ENCODE measurements around the gene LRR1.

Gene LRR1

DNA sequence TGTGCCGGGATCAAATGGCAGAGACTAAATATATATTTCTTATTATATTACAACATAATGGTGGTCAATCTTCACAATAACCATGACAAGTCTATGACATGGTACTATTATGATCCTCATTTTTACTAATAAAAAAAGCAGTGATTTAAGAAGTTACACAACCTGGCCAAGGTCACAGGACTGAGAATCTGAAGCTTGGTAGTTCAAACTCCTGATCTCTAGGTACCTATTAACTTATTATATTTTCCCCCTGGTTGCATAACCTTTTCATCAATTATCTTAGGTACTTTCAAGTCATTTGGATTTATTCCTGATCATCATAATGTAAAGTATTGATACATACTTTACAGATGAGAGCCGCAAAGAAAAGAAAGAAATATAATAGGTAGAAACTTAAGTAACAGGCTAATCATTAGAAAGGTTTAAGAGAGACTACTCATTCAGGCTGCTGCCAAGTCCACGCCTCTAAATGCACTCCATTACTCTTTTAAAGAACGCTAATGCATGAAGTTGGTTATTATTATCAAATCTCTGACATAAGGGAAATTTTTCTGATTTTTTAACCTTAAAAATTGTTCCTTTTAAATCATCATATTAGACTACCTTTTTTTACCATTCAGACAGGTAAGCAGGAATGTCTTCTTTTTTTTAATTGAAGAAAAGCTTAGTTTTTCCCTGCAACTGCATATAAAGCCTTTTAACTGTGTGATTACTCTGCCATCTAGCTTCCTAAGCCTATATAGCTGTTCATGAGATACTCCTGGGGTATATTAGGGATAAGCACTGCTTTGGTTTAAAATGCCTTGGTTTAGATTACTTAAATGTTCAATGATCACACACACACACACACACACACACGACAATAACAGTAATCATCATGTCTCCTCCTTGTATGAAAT is 48.2 kb upstream of the LRR1 start:
- Histone ChIP-seq H3K18ac (ENCODE audit: low read length) (no peak overlapping the region), H2AK5ac (ENCODE audit: low read depth, low read length) (no peak overlapping the region), H4K91ac (ENCODE audit: low read depth, low read length, poor library complexity) (no peak overlapping the region), H2BK120ac (ENCODE audit: low read depth, low read length) (no peak overlapping the region), H3K23ac (ENCODE audit: low read depth, low read length, poor library complexity) (no peak overlapping the region), H2BK12ac (ENCODE audit: low read length) (no peak overlapping the region), H3K4me1 (ENCODE audit: control insufficient read depth in 2 of 2, insufficient read depth in 1 of 2, low read depth in 1 of 2, low read length in 2 of 2) (peaks cover 3 to 8% of the 10 kb centered on the region in 2 donors), H4K8ac (ENCODE audit: low read depth, low read length) (no peak overlapping the region), H3K4me3 (ENCODE audit: low read length in 2 of 2) (no peak overlapping the region), H3K27ac (replicated peaks; ENCODE audit: low read length) (no peak overlapping the region), H3K14ac (ENCODE audit: low read length) (no peak overlapping the region), H2BK5ac (ENCODE audit: low read length) (no peak overlapping the region), H2AFZ (ENCODE audit: low read length) (no peak overlapping the region), H3K4ac (ENCODE audit: low read length) (no peak overlapping the region), H3K27me3 (ENCODE audit: control insufficient read depth in 3 of 3, insufficient read depth in 3 of 3, low read depth in 1 of 3, low read length in 3 of 3) (no peaks in the 10 kb centered on the region), H3K9me3 (replicated peaks in 1 of 2; ENCODE audit: control insufficient read depth in 2 of 2, insufficient read depth in 1 of 2, low read depth in 1 of 2, low read length in 2 of 2) (no peaks in the 10 kb centered on the region), H3K9ac (ENCODE audit: low read depth, low read length, poor library complexity) (no peak overlapping the region), H2BK15ac (ENCODE audit: low read length) (no peak overlapping the region), H3K4me2 (ENCODE audit: insufficient read depth, low read length, poor library complexity, severe bottlenecking) (no peak overlapping the region), H3K36me3 (replicated peaks in 1 of 2; ENCODE audit: control insufficient read depth in 2 of 2, insufficient read depth in 2 of 2, low read length in 2 of 2) (no peaks in the 10 kb centered on the region), H3K79me1 (ENCODE audit: low read depth, low read length) (no peaks in the 10 kb centered on the region)
- no peak for DNase-seq (ENCODE audit: low spot score)
- WGBS, 2 donors (ENCODE audit: extremely low coverage in 2 of 2, insufficient read length in 2 of 2, insufficient replicate concordance in 1 of 2) = no CpG with 5 or more reads among the region's 5 CpGs

DNA sequence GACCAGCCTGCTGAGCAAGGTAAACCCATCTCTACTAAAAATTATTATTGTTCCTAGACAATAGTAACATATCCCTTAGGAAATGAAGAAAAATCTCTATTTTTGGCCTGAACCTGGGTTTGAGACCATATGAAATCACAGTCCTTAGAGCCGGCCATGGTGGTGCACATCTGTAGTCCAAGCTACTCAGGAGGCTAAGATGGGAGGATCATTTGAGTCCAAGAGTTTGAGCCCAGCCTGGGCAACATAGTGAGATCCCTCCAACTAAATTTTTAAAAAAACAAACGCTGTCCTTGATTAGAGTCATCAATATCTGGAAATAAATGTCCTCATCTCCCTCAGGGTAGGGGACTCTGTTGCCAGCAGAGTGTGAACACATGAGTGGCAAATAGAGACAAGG is 47.2 kb upstream of the LRR1 start:
- H3K79me1 ChIP-seq (ENCODE audit: low read depth, low read length) = no peaks in the 10 kb centered on the region
- peaks cover 3 to 8% of the 10 kb centered on the region in 2 donors for H3K4me1 ChIP-seq (ENCODE audit: control insufficient read depth in 2 of 2, insufficient read depth in 1 of 2, low read depth in 1 of 2, low read length in 2 of 2)
- no peaks in the 10 kb centered on the region for H3K9me3 ChIP-seq (replicated peaks in 1 of 2; ENCODE audit: control insufficient read depth in 2 of 2, insufficient read depth in 1 of 2, low read depth in 1 of 2, low read length in 2 of 2)
- H3K18ac ChIP-seq (ENCODE audit: low read length) = no peak overlapping the region
- no peak for DNase-seq (ENCODE audit: low spot score)
- no peak overlapping the region for H2BK5ac ChIP-seq (ENCODE audit: low read length)
- H3K27me3 ChIP-seq (ENCODE audit: control insufficient read depth in 3 of 3, insufficient read depth in 3 of 3, low read depth in 1 of 3, low read length in 3 of 3) = no peaks in the 10 kb centered on the region
- no peak overlapping the region for H2BK12ac ChIP-seq (ENCODE audit: low read length)
- no peak overlapping the region for H3K14ac ChIP-seq (ENCODE audit: low read length)
- no peak overlapping the region for H2AFZ ChIP-seq (ENCODE audit: low read length)
- H2BK120ac ChIP-seq (ENCODE audit: low read depth, low read length) = no peak overlapping the region
- H2AK5ac ChIP-seq (ENCODE audit: low read depth, low read length) = no peak overlapping the region
- no peak overlapping the region for H3K27ac ChIP-seq (replicated peaks; ENCODE audit: low read length)
- no peak overlapping the region for H2BK15ac ChIP-seq (ENCODE audit: low read length)
- H4K8ac ChIP-seq (ENCODE audit: low read depth, low read length) = no peak overlapping the region
- no peak overlapping the region for H3K4ac ChIP-seq (ENCODE audit: low read length)
- H3K23ac ChIP-seq (ENCODE audit: low read depth, low read length, poor library complexity) = no peak overlapping the region
- H3K4me2 ChIP-seq (ENCODE audit: insufficient read depth, low read length, poor library complexity, severe bottlenecking) = no peak overlapping the region
- no peak overlapping the region for H3K4me3 ChIP-seq (ENCODE audit: low read length in 2 of 2)
- no peaks in the 10 kb centered on the region for H3K36me3 ChIP-seq (replicated peaks in 1 of 2; ENCODE audit: control insufficient read depth in 2 of 2, insufficient read depth in 2 of 2, low read length in 2 of 2)
- H3K9ac ChIP-seq (ENCODE audit: low read depth, low read length, poor library complexity) = no peak overlapping the region
- no peak overlapping the region for H4K91ac ChIP-seq (ENCODE audit: low read depth, low read length, poor library complexity)
- no CpG with 5 or more reads among the region's 2 CpGs for WGBS, 2 donors (ENCODE audit: extremely low coverage in 2 of 2, insufficient read length in 2 of 2, insufficient replicate concordance in 1 of 2)

DNA sequence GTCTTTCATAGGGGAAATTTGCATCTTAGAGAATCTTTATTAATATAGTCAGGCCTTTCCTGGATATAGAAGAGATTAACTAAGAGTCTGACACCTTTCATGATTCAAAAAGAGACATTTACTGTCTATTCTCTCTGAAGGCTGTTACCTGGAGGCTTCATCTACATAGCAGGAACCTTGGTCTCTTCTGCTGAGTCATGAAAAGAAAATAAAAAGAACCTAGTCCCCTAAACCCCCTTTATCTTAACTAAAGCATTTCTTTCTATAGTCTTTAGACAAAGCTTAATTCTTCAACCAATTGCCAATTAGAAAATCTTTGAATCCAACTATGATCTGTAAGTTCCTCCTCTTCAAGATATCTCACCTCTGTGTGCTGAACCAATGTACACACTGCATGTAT is 45.6 kb upstream of the LRR1 start:
- no peak overlapping the region for H2AFZ ChIP-seq (ENCODE audit: low read length)
- H2BK5ac ChIP-seq (ENCODE audit: low read length) = no peak overlapping the region
- H3K27ac ChIP-seq (replicated peaks; ENCODE audit: low read length) = no peak overlapping the region
- no peak overlapping the region for H2AK5ac ChIP-seq (ENCODE audit: low read depth, low read length)
- no peaks in the 10 kb centered on the region for H3K36me3 ChIP-seq (replicated peaks in 1 of 2; ENCODE audit: control insufficient read depth in 2 of 2, insufficient read depth in 2 of 2, low read length in 2 of 2)
- H3K23ac ChIP-seq (ENCODE audit: low read depth, low read length, poor library complexity) = no peak overlapping the region
- H3K27me3 ChIP-seq (ENCODE audit: control insufficient read depth in 3 of 3, insufficient read depth in 3 of 3, low read depth in 1 of 3, low read length in 3 of 3) = no peaks in the 10 kb centered on the region
- H4K91ac ChIP-seq (ENCODE audit: low read depth, low read length, poor library complexity) = no peak overlapping the region
- no peak overlapping the region for H3K14ac ChIP-seq (ENCODE audit: low read length)
- H2BK15ac ChIP-seq (ENCODE audit: low read length) = no peak overlapping the region
- H3K4me1 ChIP-seq (ENCODE audit: control insufficient read depth in 2 of 2, insufficient read depth in 1 of 2, low read depth in 1 of 2, low read length in 2 of 2) = peaks cover 3 to 6% of the 10 kb centered on the region in 2 donors
- no peaks in the 10 kb centered on the region for H3K79me1 ChIP-seq (ENCODE audit: low read depth, low read length)
- no peak overlapping the region for H3K18ac ChIP-seq (ENCODE audit: low read length)
- H3K9me3 ChIP-seq (replicated peaks in 1 of 2; ENCODE audit: control insufficient read depth in 2 of 2, insufficient read depth in 1 of 2, low read depth in 1 of 2, low read length in 2 of 2) = no peaks in the 10 kb centered on the region
- H3K9ac ChIP-seq (ENCODE audit: low read depth, low read length, poor library complexity) = no peak overlapping the region
- H3K4me2 ChIP-seq (ENCODE audit: insufficient read depth, low read length, poor library complexity, severe bottlenecking) = no peak overlapping the region
- no peak for DNase-seq (ENCODE audit: low spot score)
- no peak overlapping the region for H3K4ac ChIP-seq (ENCODE audit: low read length)
- no peak overlapping the region for H2BK12ac ChIP-seq (ENCODE audit: low read length)
- no peak overlapping the region for H2BK120ac ChIP-seq (ENCODE audit: low read depth, low read length)
- H4K8ac ChIP-seq (ENCODE audit: low read depth, low read length) = no peak overlapping the region
- H3K4me3 ChIP-seq (ENCODE audit: low read length in 2 of 2) = no peak overlapping the region

DNA sequence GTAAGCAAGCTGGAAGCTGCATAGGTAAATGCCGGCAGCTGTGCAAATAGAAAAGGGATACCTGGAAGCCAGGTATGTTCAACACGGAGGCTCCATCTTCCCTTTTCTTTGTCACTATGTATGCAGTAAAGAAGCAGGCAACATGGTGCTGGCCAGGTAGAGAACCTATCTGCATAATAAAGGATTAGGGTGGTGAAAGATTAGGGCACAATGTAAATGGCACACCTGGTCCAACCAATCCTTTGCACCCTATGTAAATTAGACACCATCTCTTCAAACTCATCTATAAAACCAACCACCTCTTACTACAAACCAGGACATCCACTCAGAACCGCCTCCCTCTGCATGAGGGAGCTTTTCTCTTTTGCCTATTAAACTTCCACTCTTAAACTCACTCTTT is 44.8 kb upstream of the LRR1 start:
- Histone ChIP-seq H3K27me3 (ENCODE audit: control insufficient read depth in 3 of 3, insufficient read depth in 3 of 3, low read depth in 1 of 3, low read length in 3 of 3) (no peaks in the 10 kb centered on the region), H3K79me1 (ENCODE audit: low read depth, low read length) (no peaks in the 10 kb centered on the region), H2BK12ac (ENCODE audit: low read length) (no peak overlapping the region), H3K18ac (ENCODE audit: low read length) (no peak overlapping the region), H2AK5ac (ENCODE audit: low read depth, low read length) (no peak overlapping the region), H3K27ac (replicated peaks; ENCODE audit: low read length) (no peak overlapping the region), H2AFZ (ENCODE audit: low read length) (no peak overlapping the region), H4K8ac (ENCODE audit: low read depth, low read length) (no peak overlapping the region), H4K91ac (ENCODE audit: low read depth, low read length, poor library complexity) (no peak overlapping the region), H3K36me3 (replicated peaks in 1 of 2; ENCODE audit: control insufficient read depth in 2 of 2, insufficient read depth in 2 of 2, low read length in 2 of 2) (no peaks in the 10 kb centered on the region), H3K4me2 (ENCODE audit: insufficient read depth, low read length, poor library complexity, severe bottlenecking) (no peak overlapping the region), H3K14ac (ENCODE audit: low read length) (no peak overlapping the region), H3K4me3 (ENCODE audit: low read length in 2 of 2) (no peak overlapping the region), H2BK15ac (ENCODE audit: low read length) (no peak overlapping the region), H3K4me1 (ENCODE audit: control insufficient read depth in 2 of 2, insufficient read depth in 1 of 2, low read depth in 1 of 2, low read length in 2 of 2) (peaks cover 3 to 6% of the 10 kb centered on the region in 2 donors), H3K4ac (ENCODE audit: low read length) (no peak overlapping the region), H3K9me3 (replicated peaks in 1 of 2; ENCODE audit: control insufficient read depth in 2 of 2, insufficient read depth in 1 of 2, low read depth in 1 of 2, low read length in 2 of 2) (no peaks in the 10 kb centered on the region), H2BK120ac (ENCODE audit: low read depth, low read length) (no peak overlapping the region), H3K9ac (ENCODE audit: low read depth, low read length, poor library complexity) (no peak overlapping the region), H3K23ac (ENCODE audit: low read depth, low read length, poor library complexity) (no peak overlapping the region), H2BK5ac (ENCODE audit: low read length) (no peak overlapping the region)
- no CpG with 5 or more reads among the region's 3 CpGs for WGBS, 2 donors (ENCODE audit: extremely low coverage in 2 of 2, insufficient read length in 2 of 2, insufficient replicate concordance in 1 of 2)
- DNase-seq (ENCODE audit: low spot score) = no peak
